PC-3 (cell line): ENCODE measurements around the gene CD3E. TPM values are rescaled to one million over a fixed set of nuclear protein-coding genes. Genes with fewer than 3 reads are reported as not detected.

Experiments
- ATAC-seq: fragments of 200-7000 bp; cut with Tn5 transposase; 2 replicates; pipeline ENCODE4 v1.9.1; 2020; ENCODE audit warnings: mild to moderate bottlenecking, moderate library complexity
- BruUV-seq: library from RNA; stranded (reverse); fragments of 400-500 nt; replicated peaks from 2 replicates; lab custom pipeline; 2021; lab: Mats Ljungman, UMichigan
- CTCF ChIA-PET: fragments of 300-600 bp; sonication (Branson Sonifier 250); formaldehyde crosslinking; loops from one replicate; lab custom pipeline; 2022; ENCODE audit warnings: antibody characterized with exemption; lab: Charles Lee
- POLR2A ChIA-PET: fragments of 300-600 bp; sonication (Branson Sonifier 250); formaldehyde crosslinking; loops from one replicate; lab custom pipeline; 2022; ENCODE audit warnings: antibody characterized with exemption; ENCODE audit not compliant: unreplicated experiment; lab: Charles Lee
- DNase-seq: peaks from one replicate; pipeline ENCODE4 v3.0.0-alpha.2; 2015
- H2AFZ ChIP-seq: fragments of 300-600 bp; sonication (generic); 2 replicates; pipeline ENCODE4 v1.6.0; 2016; ENCODE audit warnings: antibody characterized with exemption, low read length
- H3F3A ChIP-seq: fragments of 300-600 bp; sonication (generic); one replicate; pipeline ENCODE4 v1.6.0; 2017; ENCODE audit warnings: antibody characterized with exemption, low read length, control low read depth, mild to moderate bottlenecking; ENCODE audit not compliant: unreplicated experiment
- H3K27ac ChIP-seq: fragments of 300-600 bp; sonication (generic); 2 replicates; pipeline ENCODE4 v1.5.1; 2016; ENCODE audit warnings: mild to moderate bottlenecking, low read length
- H3K27me3 ChIP-seq: fragments of 300-600 bp; sonication (generic); 2 replicates; pipeline ENCODE4 v1.6.1; 2016; ENCODE audit warnings: low read length, mixed read lengths
- H3K36me3 ChIP-seq: fragments of 300-600 bp; sonication (generic); 2 replicates; pipeline ENCODE4 v1.6.1; 2016; ENCODE audit warnings: low read depth, mixed run types, low read length, mixed read lengths
- H3K4me1 ChIP-seq: fragments of 300-600 bp; sonication (generic); 2 replicates; pipeline ENCODE4 v1.5.1; 2016; ENCODE audit warnings: low read length; ENCODE audit not compliant: insufficient read depth
- H3K4me2 ChIP-seq: fragments of 300-600 bp; sonication (generic); 2 replicates; pipeline ENCODE4 v1.6.0; 2016; ENCODE audit warnings: low read length
- H3K4me3 ChIP-seq: fragments of 300-600 bp; sonication (generic); 2 replicates; pipeline ENCODE4 v1.5.1; 2016; ENCODE audit warnings: mild to moderate bottlenecking, low read length, mixed read lengths
- H3K79me2 ChIP-seq: fragments of 300-600 bp; sonication (generic); 2 replicates; pipeline ENCODE4 v1.6.1; 2017; ENCODE audit warnings: low read length, mixed read lengths
- H3K9ac ChIP-seq: fragments of 300-600 bp; sonication (generic); 2 replicates; pipeline ENCODE4 v1.6.0; 2016; ENCODE audit warnings: mild to moderate bottlenecking, low read length
- H3K9me2 ChIP-seq: fragments of 300-600 bp; sonication (generic); replicated peaks from 2 replicates; pipeline ENCODE4 v1.6.1; 2016; ENCODE audit warnings: mixed run types, low read length, mixed read lengths
- H3K9me3 ChIP-seq: fragments of 300-600 bp; sonication (generic); 2 replicates; pipeline ENCODE4 v1.6.1; 2016; ENCODE audit warnings: low read length, mixed read lengths
- H4K20me1 ChIP-seq: fragments of 300-600 bp; sonication (generic); 2 replicates; pipeline ENCODE4 v1.6.1; 2016; ENCODE audit warnings: low read length, mixed read lengths
- EZH2 ChIP-seq: fragments of 300-600 bp; sonication (generic); IDR thresholded peaks from one replicate; pipeline ENCODE4 v1.6.1; 2017; ENCODE audit warnings: antibody characterized with exemption, mild to moderate bottlenecking, low read length; ENCODE audit not compliant: unreplicated experiment
- EZH2phosphoT487 ChIP-seq: fragments of 300-600 bp; sonication (generic); IDR thresholded peaks from 2 replicates; pipeline ENCODE4 v1.6.1; 2018; ENCODE audit warnings: mild to moderate bottlenecking, antibody characterized with exemption, low read length, borderline replicate concordance
- intact Hi-C: fragments of 100-400 bp; cut with micrococcal nuclease; formaldehyde crosslinking; loops from 2 replicates; pipeline ENCODE4 v1.9.0; 2023
- total RNA-seq: library from RNA; depleted of rRNA; stranded (reverse); fragments of >200 nt; gene quantifications from 2 replicates; pipeline ENCODE4 v1.2.3, GENCODE V29; 2014
- TF ChIP-seq, protein P1 (sequence below): fragments of 300-600 bp; sonication (generic); conservative IDR thresholded peaks from 2 replicates; pipeline ENCODE4 v1.5.1; 2017; ENCODE audit warnings: antibody characterized with exemption, low read depth, mild to moderate bottlenecking, low read length

CD3E gene
- total RNA-seq, 1 experiment from 2014 or later = not detected

DNA sequence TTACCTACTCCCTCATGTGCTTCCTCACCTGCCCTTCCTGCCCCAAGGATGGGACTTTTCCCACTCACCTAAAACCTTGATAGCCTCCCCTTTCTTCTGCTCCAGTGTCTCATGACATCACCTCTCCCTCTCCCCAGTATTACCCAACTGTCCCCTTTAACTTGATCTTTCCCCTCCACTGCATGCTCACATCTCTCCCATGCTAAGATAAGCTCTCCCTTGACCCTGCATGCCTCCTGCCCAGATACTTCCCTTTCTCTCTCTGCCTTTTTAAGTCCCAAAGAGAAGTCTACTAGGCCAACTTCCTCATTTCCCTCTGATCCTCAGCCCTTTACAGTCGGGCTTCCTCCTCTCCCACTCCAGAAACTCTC is 14.8 kb downstream of the CD3E start:
- DNase-seq = no peak
- Histone ChIP-seq H3K4me1 (peaks cover 50% of the 10 kb centered on the region), H3K9ac (no peak overlapping the region), H3K79me2 (no peaks in the 10 kb centered on the region), H3K9me2 (no peaks in the 10 kb centered on the region), H3K36me3 (no peaks in the 10 kb centered on the region), H2AFZ (no peak overlapping the region), H4K20me1 (no peaks in the 10 kb centered on the region), H3F3A (no peaks in the 10 kb centered on the region), H3K9me3 (no peaks in the 10 kb centered on the region), H3K4me3 (no peak overlapping the region), H3K27me3 (no peaks in the 10 kb centered on the region), H3K4me2 (no peak overlapping the region), H3K27ac (no peak overlapping the region)
- intact Hi-C loops = no loop called here
- TF ChIP-seq EZH2 = no peak
- TF ChIP-seq, protein P1, sequence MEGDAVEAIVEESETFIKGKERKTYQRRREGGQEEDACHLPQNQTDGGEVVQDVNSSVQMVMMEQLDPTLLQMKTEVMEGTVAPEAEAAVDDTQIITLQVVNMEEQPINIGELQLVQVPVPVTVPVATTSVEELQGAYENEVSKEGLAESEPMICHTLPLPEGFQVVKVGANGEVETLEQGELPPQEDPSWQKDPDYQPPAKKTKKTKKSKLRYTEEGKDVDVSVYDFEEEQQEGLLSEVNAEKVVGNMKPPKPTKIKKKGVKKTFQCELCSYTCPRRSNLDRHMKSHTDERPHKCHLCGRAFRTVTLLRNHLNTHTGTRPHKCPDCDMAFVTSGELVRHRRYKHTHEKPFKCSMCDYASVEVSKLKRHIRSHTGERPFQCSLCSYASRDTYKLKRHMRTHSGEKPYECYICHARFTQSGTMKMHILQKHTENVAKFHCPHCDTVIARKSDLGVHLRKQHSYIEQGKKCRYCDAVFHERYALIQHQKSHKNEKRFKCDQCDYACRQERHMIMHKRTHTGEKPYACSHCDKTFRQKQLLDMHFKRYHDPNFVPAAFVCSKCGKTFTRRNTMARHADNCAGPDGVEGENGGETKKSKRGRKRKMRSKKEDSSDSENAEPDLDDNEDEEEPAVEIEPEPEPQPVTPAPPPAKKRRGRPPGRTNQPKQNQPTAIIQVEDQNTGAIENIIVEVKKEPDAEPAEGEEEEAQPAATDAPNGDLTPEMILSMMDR = no peak
- no peak for TF ChIP-seq EZH2phosphoT487
- ChIA-PET CTCF (no interaction called here), POLR2A (no interaction called here)
- no TSS peak for BruUV-seq
- ATAC-seq = no peak

DNA sequence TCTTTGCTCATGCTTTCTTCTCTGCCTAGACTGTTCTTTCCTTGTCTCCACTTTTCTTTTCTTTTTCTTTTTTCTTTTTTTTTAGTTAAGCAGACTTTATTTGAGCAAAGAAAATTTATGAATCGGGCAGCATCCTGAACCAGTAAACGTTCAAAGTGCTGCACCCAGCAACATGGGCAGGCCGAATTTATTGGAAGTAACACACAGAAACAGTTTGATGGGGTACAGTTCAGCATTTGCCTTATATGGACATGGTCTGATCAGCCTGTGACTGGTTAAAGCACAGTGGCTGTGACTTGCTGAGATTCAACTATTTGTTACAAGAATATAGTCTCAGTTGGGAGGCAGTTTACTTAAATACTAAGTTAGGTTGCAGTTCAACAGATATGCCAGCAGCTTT is 16.0 kb downstream of the CD3E start:
- Histone ChIP-seq H3K27me3 (no peaks in the 10 kb centered on the region), H3K9ac (no peak overlapping the region), H3K9me3 (no peaks in the 10 kb centered on the region), H3K4me2 (no peak overlapping the region), H3K9me2 (no peaks in the 10 kb centered on the region), H3K27ac (no peak overlapping the region), H4K20me1 (no peaks in the 10 kb centered on the region), H3K36me3 (no peaks in the 10 kb centered on the region), H2AFZ (no peak overlapping the region), H3K4me3 (no peak overlapping the region), H3F3A (no peaks in the 10 kb centered on the region), H3K79me2 (no peaks in the 10 kb centered on the region), H3K4me1 (peaks cover 40% of the 10 kb centered on the region)
- intact Hi-C loops = no loop called here
- ATAC-seq (no peak), DNase-seq (no peak)
- no peak for TF ChIP-seq EZH2phosphoT487
- TF ChIP-seq, protein P1 = no peak
- TF ChIP-seq EZH2 = no peak
- POLR2A ChIA-PET = no interaction called here
- CTCF ChIA-PET = no interaction called here
- no TSS peak for BruUV-seq

DNA sequence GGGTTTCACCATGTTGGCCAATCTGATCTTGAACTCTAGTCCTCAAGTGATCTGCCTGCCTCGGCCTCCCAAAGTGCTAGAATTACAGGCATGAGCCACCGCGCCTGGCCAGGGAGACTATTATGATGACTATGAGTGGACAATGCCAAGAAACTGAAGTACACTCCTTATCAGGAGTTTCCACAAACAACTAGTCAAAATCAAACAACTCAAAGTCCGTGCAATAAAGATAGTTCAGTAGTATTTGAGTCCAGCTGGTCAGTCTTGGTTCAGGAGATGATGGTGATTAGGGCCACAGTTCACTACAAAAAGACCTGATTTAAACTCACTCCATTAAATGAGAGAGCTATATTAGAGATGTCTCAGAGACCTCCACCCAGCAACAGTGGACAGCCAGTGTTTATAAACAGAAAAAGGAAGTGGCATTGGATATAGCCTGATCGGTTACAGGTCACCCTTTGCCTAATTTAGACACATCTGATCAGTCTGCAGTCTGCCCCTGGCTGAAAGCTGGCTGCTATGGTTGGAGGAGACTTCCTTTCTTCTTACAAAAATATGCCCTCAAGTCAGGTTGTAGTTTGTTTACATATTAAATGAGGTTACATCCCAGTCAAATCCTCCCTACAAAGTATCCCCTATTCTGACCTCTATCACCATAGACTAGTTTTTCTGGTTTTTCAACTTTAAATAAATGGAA is 17.0 kb downstream of the CD3E start:
- Histone ChIP-seq H3K27ac (peak overlapping the region; percentile 45), H3K4me1 (peaks cover 31% of the 10 kb centered on the region), H3K9me3 (no peaks in the 10 kb centered on the region), H4K20me1 (no peaks in the 10 kb centered on the region), H3K4me3 (peak overlapping the region; percentile 24; the same call in 1 of the 2 replicates), H3K27me3 (no peaks in the 10 kb centered on the region), H3F3A (no peaks in the 10 kb centered on the region), H3K79me2 (no peaks in the 10 kb centered on the region), H3K9me2 (no peaks in the 10 kb centered on the region), H3K36me3 (no peaks in the 10 kb centered on the region), H3K4me2 (peak overlapping the region; percentile 69), H2AFZ (0 out of 2 replicates have a peak overlapping the region, but pooled peaks have one; percentile 5), H3K9ac (no peak overlapping the region)
- ATAC-seq (peak; percentile 86), DNase-seq (peak; percentile 86)
- POLR2A ChIA-PET = interaction anchor here (0.6 kb wide), 1 partner anchor 286 kb away, joined by 3 read pairs; no protein-coding TSS in a partner anchor
- CTCF ChIA-PET = interaction anchor here (0.6 to 0.9 kb wide), 2 partner anchors 26 to 109 kb away, joined by 3 to 4 read pairs; no protein-coding TSS in a partner anchor
- intact Hi-C loops = no loop called here
- BruUV-seq = no TSS peak
- TF ChIP-seq, protein P1 = no peak
- TF ChIP-seq EZH2 (no peak), EZH2phosphoT487 (no peak)
